Measurements from ENCODE around the gene IPO4. TPM values are rescaled to one million over a fixed set of nuclear protein-coding genes. Genes with fewer than 3 reads are reported as not detected.

IPO4 gene
- total RNA-seq, 4 donors from 2014 or later, result 32.9 to 55.1 (median 40.4) TPM

GRCh38 chr14:24197056-24197450 lies 8.4 kb upstream of the IPO4 start:
- H3K4me3 ChIP-seq, result peak overlapping the region in 2 of 4 donors; percentile 99 to 100
- H3K4me1 ChIP-seq, result peaks cover 18 to 66% (median 20%) of the 10 kb centered on the region in 3 donors
- TF ChIP-seq POLR2A (IDR thresholded peaks at IDR 0.05), result no peak
- TF ChIP-seq CTCF (IDR thresholded peaks at IDR 0.05), result no peak
- H3K36me3 ChIP-seq, result peaks cover 0 to 48% (median 11%) of the 10 kb centered on the region in 3 donors
- H3K27me3 ChIP-seq, result no peaks in the 10 kb centered on the region
- intact Hi-C loops (cut with DNase I), result no loop called here
- no peaks in the 10 kb centered on the region for H3K9me3 ChIP-seq
- H3K27ac ChIP-seq, result no peak overlapping the region
- no peak for DNase-seq
- WGBS, 2 donors, result 83 to 100% methylated on average over 2 of the region's 2 CpGs

GRCh38 chr14:24196071-24197055 lies 7.7 kb upstream of the IPO4 start:
- Histone ChIP-seq H3K36me3 (peaks cover 6 to 48% (median 16%) of the 10 kb centered on the region in 3 donors), H3K27me3 (no peaks in the 10 kb centered on the region), H3K9me3 (no peaks in the 10 kb centered on the region), H3K27ac (peak overlapping the region; percentile 91 to 99 (median 96)), H3K4me3 (peak overlapping the region; percentile 72 to 100 (median 88)), H3K4me1 (peaks cover 18 to 68% (median 20%) of the 10 kb centered on the region in 3 donors)
- no peak for TF ChIP-seq POLR2A (IDR thresholded peaks at IDR 0.05)
- TF ChIP-seq CTCF (IDR thresholded peaks at IDR 0.05), result peak in 1 of 6 experiments; percentile 4
- DNase-seq, result no peak
- 31 to 48% methylated on average over 23 to 25 of the region's 33 CpGs for WGBS, 2 donors
- intact Hi-C loops (cut with DNase I), result no loop called here

- no peaks in the 10 kb centered on the region for H3K9me3 ChIP-seq
- no peaks in the 10 kb centered on the region for H3K27me3 ChIP-seq
- peaks cover 18 to 61% (median 20%) of the 10 kb centered on the region in 3 donors for H3K4me1 ChIP-seq
- intact Hi-C loops (cut with DNase I), result no loop called here
- 1 to 3% methylated on average over 4 to 37 of the region's 89 CpGs for WGBS, 2 donors
- H3K36me3 ChIP-seq, result peaks cover 6 to 46% (median 16%) of the 10 kb centered on the region in 3 donors
- no peak for DNase-seq
- TF ChIP-seq POLR2A (IDR thresholded peaks at IDR 0.05), result peak in 2 of 4 donors; percentile 30 to 81
- TF ChIP-seq CTCF (IDR thresholded peaks at IDR 0.05), result no peak
- peak within 1 kb of the TSS; percentile 91 to 99 (median 96) for H3K27ac ChIP-seq
- H3K4me3 ChIP-seq, result peak within 1 kb of the TSS; percentile 72 to 100 (median 88)
These were observed 6.8 kb upstream of the IPO4 start, which contains the start of gene TM9SF1 for GRCh38 chr14:24195186-24196070. Gene TM9SF1, minus strand, starts transcription at chr14:24195441. Its CDS starts 422 bp downstream, at chr14:24195019.

- 17 to 48% methylated on average over 5 to 8 of the region's 8 CpGs for WGBS, 2 donors
- TF ChIP-seq POLR2A (IDR thresholded peaks at IDR 0.05), result no peak
- no peak for TF ChIP-seq CTCF (IDR thresholded peaks at IDR 0.05)
- intact Hi-C loops (cut with DNase I), result no loop called here
- Histone ChIP-seq H3K4me3 (peak overlapping the region; percentile 72 to 100 (median 88)), H3K4me1 (peaks cover 18 to 61% (median 20%) of the 10 kb centered on the region in 3 donors), H3K27ac (peak overlapping the region; percentile 91 to 99 (median 96)), H3K9me3 (no peaks in the 10 kb centered on the region), H3K27me3 (no peaks in the 10 kb centered on the region), H3K36me3 (peaks cover 6 to 46% (median 16%) of the 10 kb centered on the region in 3 donors)
- DNase-seq, result no peak
These were observed 6.2 kb upstream of the IPO4 start for GRCh38 chr14:24194873-24195185.
